GM18505 (cell line): ENCODE measurements around the gene STAT6.
"Not testable (repeated sequence)": the region's sequence is repeated elsewhere in the genome, so short reads cannot be mapped to it uniquely, and the experiment has no call there.

Experiments
- ATAC-seq: cut with Tn5 transposase; IDR thresholded peaks from one replicate; pipeline ENCODE4 v1.9.1; 2021; ENCODE audit not compliant: unreplicated experiment
- POLR2A ChIP-seq: IDR thresholded peaks from 4 replicates; pipeline ENCODE4 v1.6.1; 2011; ENCODE audit warnings: borderline replicate concordance; ENCODE audit not compliant: insufficient read depth, insufficient read length; ENCODE audit errors: extremely low read depth

STAT6 gene

DNA sequence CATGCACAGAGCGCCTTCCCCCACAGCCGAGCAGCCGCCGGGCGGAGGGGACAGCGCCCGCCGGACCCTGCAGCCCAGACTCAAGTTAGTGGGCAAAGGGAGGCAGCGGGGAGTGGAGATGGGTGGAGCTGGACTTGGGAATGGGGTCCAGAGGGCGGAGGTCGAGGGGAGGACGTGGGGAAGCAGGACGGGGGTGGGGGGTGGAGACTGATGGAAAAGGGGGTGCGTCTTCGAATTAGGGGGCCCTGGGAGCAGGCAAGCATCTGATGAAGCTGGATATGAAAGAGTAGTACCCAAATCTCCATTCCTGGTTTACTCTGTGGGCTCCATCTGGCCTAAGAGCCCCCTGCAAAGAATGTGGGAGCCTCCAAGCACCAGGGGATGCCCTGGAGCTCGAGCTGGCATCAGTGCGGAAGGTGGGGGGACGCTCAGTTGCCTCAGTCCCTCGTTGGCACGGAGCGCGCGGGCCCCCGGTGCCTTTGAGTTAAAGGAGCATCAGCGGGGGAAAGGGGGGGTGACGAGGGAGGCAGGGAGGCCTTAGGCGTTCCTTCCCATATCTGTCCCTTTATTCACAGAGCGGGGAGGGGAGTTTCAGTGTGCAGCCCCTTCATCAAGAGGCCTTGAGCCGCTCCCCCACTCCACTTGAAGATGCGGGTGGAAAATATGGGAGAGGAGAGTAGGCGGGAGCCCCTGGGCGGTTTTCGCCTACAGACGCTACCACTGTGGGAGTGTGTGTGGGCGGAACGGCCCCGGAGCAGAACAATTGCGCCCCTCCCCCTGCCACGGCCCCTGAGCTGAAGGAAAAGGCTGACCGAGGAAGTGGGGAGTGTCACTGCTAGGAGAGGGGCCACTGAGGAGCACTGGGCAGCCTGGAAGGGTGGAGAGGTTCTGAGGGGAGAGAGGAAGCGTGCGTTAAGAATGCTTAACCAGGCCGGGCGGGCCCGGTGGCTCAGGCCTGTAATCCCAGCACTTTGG lies 21.6 kb downstream of the STAT6 start:
- ATAC-seq = no peak
- no peak for TF ChIP-seq POLR2A

DNA sequence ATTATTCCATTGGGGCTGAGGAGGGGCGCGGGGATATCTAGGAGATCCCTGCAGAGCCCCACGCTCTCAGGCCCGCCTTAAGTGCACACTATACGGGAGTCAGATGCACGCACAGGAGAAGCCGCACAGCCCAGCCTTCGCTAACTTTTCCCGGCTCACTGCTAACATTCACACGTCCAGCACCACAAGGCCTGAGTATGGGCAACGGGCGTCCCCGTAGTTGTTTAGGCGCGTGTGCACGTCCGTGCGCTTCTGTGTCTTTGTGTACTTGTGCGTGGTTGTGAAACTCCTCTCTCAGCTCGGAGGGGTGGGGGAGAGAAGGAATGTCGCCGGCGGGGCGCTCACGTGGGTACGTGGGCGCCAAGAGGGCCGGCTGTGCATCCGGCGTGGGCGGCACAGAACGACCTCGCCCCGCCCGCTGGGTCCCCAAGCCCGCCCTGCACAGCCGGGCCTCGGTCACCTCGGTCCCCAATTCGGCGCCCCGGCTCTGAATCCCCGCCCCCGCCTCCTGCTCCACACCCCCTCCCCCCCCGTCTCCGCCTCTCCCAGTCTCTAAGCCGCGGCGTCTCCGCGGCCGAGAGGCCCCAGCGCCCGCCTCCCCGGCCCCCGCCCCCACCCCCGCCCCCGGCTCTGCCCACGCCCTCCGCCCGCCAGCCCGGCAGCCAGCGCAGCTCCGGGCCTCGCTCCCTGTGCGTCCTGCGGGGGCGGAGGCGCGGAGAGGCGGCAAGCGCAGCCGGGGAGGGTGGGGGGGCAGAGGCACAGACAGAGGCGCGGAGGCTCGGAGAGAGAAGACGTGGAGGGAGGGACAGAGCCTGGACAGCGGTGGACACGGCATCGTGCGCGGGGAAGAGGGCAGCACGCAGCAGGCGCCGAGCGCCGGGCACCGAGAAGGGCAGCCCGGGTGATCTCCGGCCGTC lies 22.6 kb downstream of the STAT6 start, which contains the start of gene NAB2:
Gene NAB2, plus strand, starts transcription at position 761 of the 917 bp plus-strand sequence. CDS start 158 bp downstream, outside the sequence.
- peak; percentile 68 for TF ChIP-seq POLR2A

DNA sequence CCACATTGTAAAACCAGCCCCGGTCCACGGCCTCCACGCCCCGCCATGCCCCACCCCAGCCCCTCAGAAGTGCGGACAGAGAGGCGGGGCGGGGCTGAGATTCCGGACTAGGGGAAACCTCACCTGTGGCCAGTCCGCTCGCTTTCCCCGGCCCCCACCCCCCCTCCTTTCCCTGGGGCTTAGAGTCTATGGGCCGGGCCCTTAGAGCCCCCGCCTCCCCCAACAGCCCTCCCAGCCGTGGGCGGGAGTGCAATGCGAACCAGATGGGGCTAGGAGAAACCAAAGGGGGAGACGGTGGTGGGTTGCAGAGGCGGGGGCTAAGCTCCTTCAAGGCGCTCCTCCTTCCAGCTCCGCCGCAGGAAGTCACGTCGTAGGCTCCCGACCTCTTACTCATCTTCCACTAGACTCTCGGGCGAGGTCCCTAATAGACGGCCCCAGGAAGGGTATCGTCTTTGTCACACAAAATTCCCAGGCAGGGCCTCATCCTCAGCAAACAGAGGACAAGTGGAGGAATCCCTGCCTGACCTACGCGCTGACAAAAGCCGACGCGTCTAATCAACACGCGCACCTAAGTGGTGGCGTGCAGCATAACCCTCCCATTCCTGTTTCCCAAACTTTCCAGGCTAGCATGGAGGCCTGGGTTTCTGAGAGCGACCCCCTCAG lies 23.3 kb downstream of the STAT6 start:
- peak; percentile 24 for ATAC-seq
- TF ChIP-seq POLR2A = peak; percentile 39

More for the DNA sequence above, 22.6 kb downstream of the STAT6 start, which contains the start of gene NAB2:
- peak; percentile 60 for ATAC-seq

DNA sequence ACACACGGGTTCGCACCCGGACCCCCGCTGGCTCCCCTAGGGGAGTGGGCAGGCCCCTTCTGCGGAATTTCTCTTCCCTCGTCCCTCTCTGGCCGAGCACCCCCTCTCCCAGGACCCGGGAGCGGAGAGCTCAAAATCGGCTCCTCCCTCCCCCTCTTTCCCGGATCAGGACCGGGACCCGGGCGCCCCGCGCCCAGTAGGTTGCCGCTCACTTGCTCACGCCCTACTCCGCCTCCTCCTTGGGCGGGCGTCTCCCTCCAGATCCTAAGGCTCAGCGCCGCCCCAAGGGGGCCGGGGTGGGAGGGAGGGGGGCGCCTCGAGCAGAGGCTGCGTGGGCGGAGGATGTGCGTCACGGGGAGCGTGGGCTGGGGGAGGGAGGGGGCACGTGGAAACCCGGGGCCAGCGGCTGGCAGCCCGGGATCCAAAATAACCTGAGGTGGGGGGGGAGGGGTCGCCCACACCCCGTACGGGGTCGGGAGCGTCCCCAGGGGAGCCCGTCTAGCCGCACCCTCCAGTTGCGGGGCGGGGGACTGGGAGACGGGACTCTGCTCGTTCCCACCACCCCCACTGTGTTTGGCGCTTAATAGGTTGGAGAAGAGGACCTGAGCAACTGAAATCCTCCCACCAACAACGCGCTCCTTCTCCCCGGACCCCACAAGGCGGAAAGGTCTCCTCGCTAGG lies 24.0 kb downstream of the STAT6 start:
- ATAC-seq = peak; percentile 25
- TF ChIP-seq POLR2A = peak; percentile 49

DNA sequence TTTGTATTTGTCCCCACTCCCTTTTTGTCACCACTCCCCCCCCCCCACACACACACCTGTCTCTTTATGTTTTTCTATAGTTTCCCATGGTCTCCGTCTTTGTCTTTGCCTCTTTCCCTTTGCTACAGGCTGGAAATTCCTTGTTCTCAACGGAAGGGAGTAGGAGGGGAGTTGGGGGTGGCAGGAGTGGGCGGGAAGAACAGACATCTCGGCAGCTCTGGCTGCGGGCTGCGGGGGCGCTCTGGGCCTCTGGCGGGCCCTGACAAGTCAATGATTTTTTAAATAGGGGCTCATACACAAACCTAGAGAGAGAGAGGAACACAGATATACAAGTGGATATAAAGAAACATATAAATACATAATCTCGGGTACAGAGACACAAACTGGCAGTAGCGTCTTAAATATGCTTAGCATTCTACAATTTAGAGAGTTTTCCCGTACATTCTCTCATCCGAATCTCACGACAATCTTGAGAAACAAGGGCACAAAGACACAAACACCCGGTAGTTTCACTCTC lies 24.6 kb downstream of the STAT6 start:
- no peak for ATAC-seq
- TF ChIP-seq POLR2A = peak; percentile 4

DNA sequence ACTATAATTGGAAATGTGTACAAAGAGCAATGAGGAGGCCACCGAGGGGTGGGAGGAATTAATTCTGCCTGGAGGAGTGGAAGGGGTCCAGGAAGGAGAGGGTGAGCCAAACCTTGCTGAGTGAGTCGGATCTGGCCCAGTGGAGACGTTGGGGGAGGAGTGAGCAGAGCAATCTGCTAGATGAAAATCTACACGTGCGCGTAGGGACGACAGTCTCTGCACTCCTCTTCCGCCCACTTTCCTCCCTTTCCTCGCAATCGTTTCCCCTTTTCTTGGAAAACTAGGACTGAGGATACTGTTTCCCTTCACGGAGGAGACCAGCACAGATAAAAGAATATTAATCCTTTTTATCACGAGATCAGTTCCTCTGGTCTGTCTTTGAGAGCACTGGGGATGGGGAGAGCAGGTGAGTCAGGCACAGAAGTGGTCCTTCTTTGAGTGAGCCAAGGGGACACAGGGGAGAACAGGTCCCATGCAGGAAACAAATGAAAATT lies 25.1 kb downstream of the STAT6 start:
- TF ChIP-seq POLR2A = no peak
- no peak for ATAC-seq

DNA sequence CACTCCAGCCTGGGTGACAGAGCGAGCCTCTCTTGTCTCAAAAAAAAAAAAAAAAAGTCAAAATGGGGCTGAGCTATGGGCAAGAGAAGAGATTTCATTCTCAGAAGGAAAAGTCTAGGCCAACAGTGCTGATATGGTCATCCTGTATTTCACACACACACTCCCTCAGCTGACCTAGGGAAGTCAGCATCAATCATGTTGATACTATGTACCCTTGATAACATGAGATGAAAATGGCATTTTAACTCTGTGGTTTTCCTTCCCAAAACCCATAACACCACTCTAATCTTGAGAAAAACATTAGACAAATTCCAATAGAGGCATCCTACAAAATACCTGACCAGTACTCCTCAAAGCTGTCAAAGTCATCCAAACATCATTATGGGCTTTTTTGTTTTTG lies 30.3 kb downstream of the STAT6 start:
- no peak for ATAC-seq
- TF ChIP-seq POLR2A = no peak

DNA sequence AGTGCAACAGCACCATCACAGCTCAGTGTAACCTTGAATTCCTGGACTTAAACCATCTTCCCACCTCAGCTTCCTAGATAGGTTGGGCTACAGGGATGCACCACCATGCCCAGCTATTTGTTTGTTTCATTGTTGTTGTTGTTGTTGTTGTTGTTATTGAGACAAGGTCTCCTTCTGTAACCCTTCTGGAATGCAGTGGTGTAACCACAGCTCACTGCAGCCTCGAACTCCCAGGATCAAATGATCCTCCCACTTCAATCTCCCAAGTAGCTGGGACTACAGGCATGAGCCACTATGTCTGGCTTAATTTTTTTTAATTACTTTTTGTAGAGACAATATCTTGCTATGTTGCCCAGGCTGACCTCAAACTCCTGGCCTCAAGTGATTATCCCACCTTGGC lies 31.3 kb downstream of the STAT6 start:
- ATAC-seq = no peak
- TF ChIP-seq POLR2A = no peak

DNA sequence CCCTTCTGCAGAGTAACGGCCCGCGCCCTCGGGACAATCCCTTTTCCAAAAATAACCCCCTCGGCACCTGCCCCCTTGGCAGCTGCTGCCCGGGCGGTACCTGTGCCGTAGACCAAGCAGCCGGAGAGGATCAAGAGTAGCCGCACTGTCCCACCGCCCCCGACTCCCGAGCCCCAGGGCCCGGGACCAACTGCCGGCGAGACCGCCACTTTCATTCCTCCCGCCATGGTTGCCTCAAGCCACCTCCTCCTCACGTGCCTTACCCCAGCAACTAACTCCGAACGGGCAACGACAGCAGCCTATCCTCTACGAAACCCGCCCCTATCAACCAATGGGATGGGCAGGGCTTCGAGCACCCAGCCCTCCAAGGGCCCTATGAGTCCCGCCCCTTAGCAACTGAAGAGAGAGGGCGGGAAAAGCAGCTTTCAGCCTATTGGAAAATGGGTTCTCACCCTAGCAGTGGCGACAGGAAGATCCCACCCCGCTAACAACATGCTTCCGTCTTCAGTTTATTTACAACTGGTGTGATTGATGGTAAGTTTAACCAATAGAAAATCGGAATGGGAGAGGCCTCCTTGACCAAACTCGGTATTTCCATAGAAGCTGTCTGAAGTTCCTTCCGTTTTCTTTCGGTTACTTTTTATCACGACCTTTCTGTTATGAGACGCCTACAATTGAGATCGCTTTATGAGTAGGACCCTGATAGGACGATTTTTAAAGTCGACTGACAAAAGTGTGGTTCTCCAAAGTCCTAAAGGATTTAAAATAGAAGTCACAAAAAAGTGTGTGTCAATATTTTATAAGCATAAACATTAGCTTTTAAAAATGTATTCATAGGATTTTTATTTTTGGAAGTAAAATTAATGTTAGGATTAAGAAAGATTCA lies 32.4 kb downstream of the STAT6 start, which contains the start of gene NEMP1:
Gene NEMP1, minus strand, starts transcription at position 273 of the 886 bp plus-strand sequence. Its CDS starts 46 bp downstream, at position 227.
- TF ChIP-seq POLR2A = peak; percentile 69
- peak; percentile 96 for ATAC-seq

DNA sequence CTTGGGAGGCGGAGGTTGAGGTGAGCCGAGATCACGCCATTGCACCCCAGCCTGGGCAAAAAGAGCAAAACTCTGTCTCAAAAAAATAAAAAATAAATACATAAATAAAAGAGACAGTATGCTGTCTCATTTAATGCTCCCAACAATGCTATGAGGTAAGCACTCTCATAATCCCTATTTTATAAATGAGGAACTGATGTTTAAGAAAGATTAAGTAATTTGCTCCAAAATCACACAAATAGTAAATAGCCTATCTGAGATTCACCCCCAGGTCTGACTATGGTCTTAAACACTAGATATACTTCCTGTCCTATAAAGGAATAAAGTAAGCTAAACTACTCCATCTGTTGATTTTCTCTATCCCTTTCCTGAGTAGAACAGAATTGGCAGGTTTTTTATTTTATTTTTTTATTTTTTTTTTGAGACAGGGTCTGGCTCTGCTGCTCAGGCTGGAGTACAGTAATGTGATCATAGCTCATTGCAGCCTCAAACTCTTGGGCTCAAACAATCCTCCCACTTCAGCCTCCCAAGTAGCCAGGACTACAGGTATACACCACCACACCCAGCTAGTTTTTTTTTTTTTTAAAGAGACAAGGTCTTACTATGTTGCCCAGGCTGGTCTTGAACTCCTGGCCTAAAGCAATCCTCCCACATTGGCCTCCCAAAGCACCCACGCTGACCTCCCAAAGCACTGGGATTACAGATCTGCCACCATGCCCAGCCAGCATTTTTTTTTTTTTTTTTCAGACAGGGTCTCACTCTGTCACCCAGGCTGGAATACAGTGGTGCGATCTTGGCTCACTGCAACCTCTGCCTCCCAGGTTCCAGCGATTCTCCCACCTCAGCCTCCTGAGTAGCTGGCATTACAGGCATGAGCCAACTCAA lies 37.4 kb downstream of the STAT6 start:
- not testable (repeated sequence) for ATAC-seq

DNA sequence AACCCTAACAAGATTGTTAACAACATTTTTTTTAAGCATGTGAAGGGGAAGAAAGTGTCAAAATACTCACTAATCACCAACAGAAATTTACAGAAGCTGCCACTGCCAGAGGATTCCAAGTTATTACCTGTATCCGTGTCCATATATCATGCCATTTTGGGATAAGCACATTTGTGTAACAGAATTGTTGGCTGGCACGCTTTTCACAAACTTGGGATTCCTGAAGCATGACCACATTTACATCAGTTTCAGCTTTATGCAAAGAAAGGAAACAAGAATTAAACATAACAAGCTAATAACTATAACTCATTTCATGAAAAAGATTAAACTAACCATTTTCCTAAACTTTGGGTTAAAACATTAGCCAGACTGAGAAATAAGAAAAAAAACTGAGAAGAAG lies 38.5 kb downstream of the STAT6 start:
- no peak for TF ChIP-seq POLR2A
- ATAC-seq = no peak

DNA sequence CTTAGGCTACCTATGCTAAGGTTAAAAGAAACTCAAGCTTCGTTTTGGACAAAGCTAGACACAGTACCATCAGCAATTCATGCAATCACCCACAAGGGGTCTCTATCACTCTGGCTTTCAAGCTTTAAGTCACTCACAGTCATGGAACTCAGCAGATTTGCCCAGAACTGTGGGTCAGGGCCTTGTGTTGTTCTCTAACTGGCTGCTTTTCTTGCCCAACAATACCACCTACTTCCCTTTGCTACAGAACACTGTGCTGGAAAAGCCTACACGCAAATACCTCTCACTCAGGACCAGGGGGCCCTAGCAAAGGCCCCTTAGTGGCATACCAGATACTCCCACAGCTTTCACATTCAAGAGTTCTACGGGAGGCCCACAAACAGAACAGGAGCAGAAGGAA lies 41.6 kb downstream of the STAT6 start:
- no peak for ATAC-seq
- TF ChIP-seq POLR2A = no peak
